Small intestine (tissue), 7 donors: ENCODE measurements around the gene PGAP3. TPM values are rescaled to one million over a fixed set of nuclear protein-coding genes. Genes with fewer than 3 reads are reported as not detected.
A peak's percentile ranks its signal among the peaks of the same experiment; 100 is the strongest.

Experiments
- DNase-seq, 2 donors: peaks; one replicate each; pipeline versions ENCODE4 v3.0.0 to v3.0.0-alpha.2; 2013
- FAIRE-seq: peaks from 2 replicates; lab custom pipeline; 2012; peaks lifted over from hg19 to GRCh38; lab: Jason Lieb, UNC
- H3K27ac ChIP-seq, 3 donors: one replicate each; pipeline ENCODE4 v1.5.1; 2013; ENCODE audit warnings: low read length in 2 of 3, mild to moderate bottlenecking in 2 of 3, control low read depth in 1 of 3, inconsistent platforms in 1 of 3, low read depth in 1 of 3, moderate library complexity in 1 of 3
- H3K27me3 ChIP-seq, 3 donors: one replicate each; pipeline ENCODE4 v1.6.1; 2013; ENCODE audit warnings: low read length in 3 of 3, inconsistent platforms in 1 of 3; ENCODE audit not compliant: control insufficient read depth in 3 of 3, insufficient read depth in 3 of 3
- H3K36me3 ChIP-seq, 3 donors: one replicate each; pipeline ENCODE4 v1.6.1; 2013; ENCODE audit warnings: low read length in 3 of 3, inconsistent platforms in 1 of 3, low read depth in 1 of 3, mild to moderate bottlenecking in 1 of 3, moderate library complexity in 1 of 3; ENCODE audit not compliant: control insufficient read depth in 3 of 3, insufficient read depth in 2 of 3
- H3K4me1 ChIP-seq, 3 donors: one replicate each; pipeline ENCODE4 v1.6.1; 2013; ENCODE audit warnings: low read length in 2 of 3, inconsistent platforms in 1 of 3, low read depth in 1 of 3, mild to moderate bottlenecking in 1 of 3, moderate library complexity in 1 of 3; ENCODE audit not compliant: control insufficient read depth in 3 of 3, insufficient read depth in 2 of 3
- H3K4me3 ChIP-seq, 3 donors: one replicate each; pipeline ENCODE4 v1.5.1; 2013; ENCODE audit warnings: low read length in 3 of 3, control low read depth in 1 of 3, inconsistent platforms in 1 of 3, low read depth in 1 of 3, mild to moderate bottlenecking in 1 of 3, moderate library complexity in 1 of 3
- H3K9me3 ChIP-seq, 2 donors: one replicate each; pipeline ENCODE4 v1.6.1; 2013; ENCODE audit warnings: low read depth in 1 of 2, low read length in 1 of 2; ENCODE audit not compliant: control insufficient read depth in 2 of 2, insufficient read depth in 1 of 2
- WGBS, 3 donors: extraction: QIAGEN DNeasy Blood & Tissue Kit; methylation state at CpG; one replicate each; pipeline ENCODE4 v1.1.7; 2013; 5-methylcytosine and 5-hydroxymethylcytosine counted together
- polyA plus RNA-seq, 4 donors: library from polyadenylated mRNA; stranded (reverse) in 3 of 4; unstranded in 1 of 4; fragments of 200-250 nt in 3 of 4; fragments of 120-200 nt in 1 of 4; gene quantifications; one replicate each; pipeline versions ENCODE4 v1.2.1 to v1.2.3, GENCODE V29; 2013
- donor health status: healthy with polysubstance abuse.
- donor health status: control.
- donor health status: control.
- donor health status: Bipolar disorder and iron deficiency.
- donor health status: healthy.

PGAP3 gene
- polyA plus RNA-seq, 4 donors: 20.6 to 41.1 (median 28.6) TPM

DNA sequence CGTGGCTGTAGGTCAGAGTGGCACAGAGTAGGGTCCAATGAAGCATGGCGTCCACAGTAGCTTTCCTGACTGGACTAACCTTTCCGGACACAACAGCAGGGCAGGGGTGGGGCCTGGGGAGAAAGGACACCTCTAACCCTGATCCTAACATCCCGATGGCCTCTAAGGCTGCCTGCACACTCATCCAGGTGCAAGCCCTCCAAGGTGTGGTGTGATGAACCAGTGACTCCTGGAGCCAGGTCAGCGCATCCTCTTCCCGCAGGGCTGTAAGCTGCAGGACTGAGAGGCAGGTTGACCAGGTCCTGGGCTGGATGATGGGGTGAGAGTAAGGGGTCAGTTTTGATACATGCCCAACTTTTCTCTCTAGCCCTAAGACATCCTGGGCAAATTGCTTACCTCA, 8.9 kb upstream of the PGAP3 start:
- 78 to 83% (median 82%) methylated on average over 6 of the region's 6 CpGs for WGBS, 3 donors
- FAIRE-seq: no peak
- Histone ChIP-seq H3K27ac (no peak overlapping the region), H3K36me3 (peaks cover 0 to 3% (median 0%) of the 10 kb centered on the region in 3 donors), H3K4me1 (peaks cover 3 to 42% (median 6%) of the 10 kb centered on the region in 3 donors), H3K27me3 (no peaks in the 10 kb centered on the region), H3K9me3 (no peaks in the 10 kb centered on the region), H3K4me3 (no peak overlapping the region)
- DNase-seq: no peak

DNA sequence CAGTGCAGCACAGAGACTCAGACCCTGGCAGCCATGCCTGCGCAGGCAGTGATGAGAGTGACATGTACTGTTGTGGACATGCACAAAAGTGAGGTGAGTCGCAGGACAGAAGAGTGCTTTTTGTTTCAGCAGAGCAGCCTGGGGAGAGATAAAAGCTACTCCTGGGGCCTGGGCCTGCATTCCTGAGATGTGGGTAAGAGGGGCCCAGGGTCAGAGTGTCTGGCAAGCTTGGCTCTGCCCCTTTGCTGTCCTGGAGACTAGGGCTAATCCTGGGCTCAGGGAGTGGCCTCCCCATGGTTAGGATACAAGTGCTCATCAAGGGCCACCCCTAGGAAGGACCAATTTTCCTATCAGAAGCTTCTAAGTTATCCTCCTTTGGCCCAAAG, 7.2 kb upstream of the PGAP3 start:
- FAIRE-seq: no peak
- Histone ChIP-seq H3K36me3 (peaks cover 0 to 2% (median 0%) of the 10 kb centered on the region in 3 donors), H3K9me3 (no peaks in the 10 kb centered on the region), H3K27me3 (no peaks in the 10 kb centered on the region), H3K4me3 (no peak overlapping the region), H3K27ac (peak overlapping the region; percentile 27 to 87 (median 61)), H3K4me1 (peaks cover 3 to 41% (median 6%) of the 10 kb centered on the region in 3 donors)
- WGBS, 3 donors: 83 to 89% (median 86%) methylated on average over 2 of the region's 2 CpGs
- DNase-seq: no peak

DNA sequence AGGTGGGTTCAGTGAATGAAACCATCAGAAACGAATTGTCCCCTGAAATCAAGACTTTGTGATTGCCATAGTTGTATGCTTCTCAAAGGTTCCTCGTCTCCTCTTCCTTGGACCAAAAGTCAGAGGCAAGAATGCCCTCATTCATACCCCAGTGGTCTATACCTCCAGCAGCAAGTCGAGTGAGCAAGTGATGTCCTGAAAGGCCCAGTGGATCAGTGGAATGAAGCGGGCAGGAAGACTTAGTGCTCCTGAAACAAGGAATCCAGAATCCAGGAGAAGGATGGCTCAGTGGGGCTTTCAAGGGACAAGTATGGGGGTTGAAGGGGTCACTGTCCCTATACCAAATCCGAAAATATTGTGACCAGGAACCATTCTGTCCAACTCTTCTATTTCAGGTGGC, 6.7 kb upstream of the PGAP3 start:
- Histone ChIP-seq H3K4me3 (no peak overlapping the region), H3K36me3 (peaks cover 0 to 2% (median 0%) of the 10 kb centered on the region in 3 donors), H3K9me3 (no peaks in the 10 kb centered on the region), H3K27ac (peak overlapping the region in 2 of 3 donors; percentile 61 to 87), H3K27me3 (no peaks in the 10 kb centered on the region), H3K4me1 (peaks cover 3 to 41% (median 6%) of the 10 kb centered on the region in 3 donors)
- FAIRE-seq (no peak), DNase-seq (no peak)
- 89 to 94% (median 91%) methylated on average over 5 of the region's 5 CpGs for WGBS, 3 donors

DNA sequence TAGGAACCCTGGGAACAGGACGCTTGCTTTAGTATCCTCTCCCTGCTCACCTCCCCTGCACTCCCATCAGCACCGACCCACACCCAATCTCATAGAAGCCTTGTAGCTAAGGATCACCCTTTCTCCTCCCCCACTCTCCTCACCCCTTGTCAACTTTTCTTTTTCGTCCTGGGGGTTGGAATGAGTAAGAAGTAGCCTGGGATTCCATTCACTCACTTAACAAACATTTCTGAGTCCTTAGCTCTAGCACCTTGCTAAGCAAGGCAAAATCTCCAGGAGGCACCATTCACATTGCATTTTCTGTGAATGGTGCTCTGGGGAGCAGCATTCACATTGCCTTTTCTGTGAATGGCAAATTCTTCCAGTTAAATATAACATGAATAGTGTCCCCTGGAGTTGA, 1.1 kb upstream of the PGAP3 start:
- no peaks in the 10 kb centered on the region for H3K9me3 ChIP-seq
- DNase-seq (no peak), FAIRE-seq (no peak)
- H3K27me3 ChIP-seq: no peaks in the 10 kb centered on the region
- WGBS, 3 donors: 49 to 59% (median 54%) methylated on average over 3 of the region's 3 CpGs
- peaks cover 0 to 17% (median 0%) of the 10 kb centered on the region in 3 donors for H3K36me3 ChIP-seq
- H3K4me1 ChIP-seq: peaks cover 4 to 22% (median 7%) of the 10 kb centered on the region in 3 donors
- peak overlapping the region in 1 of 3 donors; percentile 92 for H3K27ac ChIP-seq
- H3K4me3 ChIP-seq: peak overlapping the region in 1 of 3 donors; percentile 79

DNA sequence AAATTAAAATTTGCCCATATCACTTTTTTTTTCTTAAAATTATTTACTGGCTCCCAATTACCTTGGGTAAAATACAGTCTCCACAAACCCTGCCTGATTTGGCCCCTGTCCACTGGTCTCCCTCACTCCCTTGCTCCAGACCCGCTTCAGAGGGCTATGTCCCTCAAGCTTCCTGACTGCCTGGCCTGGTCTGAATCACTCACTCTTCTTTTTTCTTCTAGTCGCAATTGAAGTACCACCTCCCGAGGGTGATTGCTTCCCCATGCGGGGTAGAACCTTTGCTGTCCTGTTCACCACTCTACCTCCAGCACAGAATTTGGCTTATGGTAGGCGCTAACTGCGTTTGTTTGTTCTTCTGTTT, 598 bp upstream of the PGAP3 start:
- WGBS, 3 donors: 20 to 32% (median 29%) methylated on average over 6 of the region's 6 CpGs
- FAIRE-seq: no peak
- H3K4me1 ChIP-seq: peaks cover 4 to 20% (median 7%) of the 10 kb centered on the region in 3 donors
- H3K4me3 ChIP-seq: peak overlapping the region; percentile 61 to 82 (median 79)
- peaks cover 0 to 21% (median 0%) of the 10 kb centered on the region in 3 donors for H3K36me3 ChIP-seq
- H3K9me3 ChIP-seq: no peaks in the 10 kb centered on the region
- peak in 1 of 2 donors; percentile 48 for DNase-seq
- H3K27me3 ChIP-seq: no peaks in the 10 kb centered on the region
- H3K27ac ChIP-seq: peak overlapping the region; percentile 79 to 97 (median 92)

DNA sequence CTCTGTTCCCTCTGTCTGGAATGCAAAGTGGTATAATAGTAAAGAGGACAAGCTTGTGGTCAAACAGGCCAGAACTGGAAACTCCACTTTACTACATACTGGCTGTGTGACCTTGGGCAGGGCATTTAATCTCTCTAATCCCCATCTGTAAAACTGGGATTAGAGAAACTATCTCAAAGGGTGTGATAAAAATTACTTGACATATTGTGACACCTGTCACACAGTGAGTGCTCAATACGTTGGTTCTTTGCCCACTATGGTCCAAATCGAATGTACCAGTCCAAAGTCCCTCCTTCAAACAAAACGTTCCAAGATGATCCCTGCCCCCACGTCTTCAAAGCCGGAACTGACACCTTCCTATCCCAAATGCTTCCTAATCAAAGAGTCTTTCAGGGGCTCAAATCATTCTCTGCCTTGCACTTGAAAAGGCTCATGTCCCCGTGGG, 734 bp downstream of the PGAP3 start:
- peaks cover 4 to 15% (median 7%) of the 10 kb centered on the region in 3 donors for H3K4me1 ChIP-seq
- peak overlapping the region; percentile 61 to 82 (median 79) for H3K4me3 ChIP-seq
- peak overlapping the region; percentile 79 to 97 (median 92) for H3K27ac ChIP-seq
- no peaks in the 10 kb centered on the region for H3K9me3 ChIP-seq
- H3K36me3 ChIP-seq: peaks cover 0 to 30% (median 0%) of the 10 kb centered on the region in 3 donors
- 14 to 49% (median 21%) methylated on average over 6 of the region's 6 CpGs for WGBS, 3 donors
- FAIRE-seq: no peak
- no peaks in the 10 kb centered on the region for H3K27me3 ChIP-seq
- DNase-seq: peak; percentile 55 to 89

DNA sequence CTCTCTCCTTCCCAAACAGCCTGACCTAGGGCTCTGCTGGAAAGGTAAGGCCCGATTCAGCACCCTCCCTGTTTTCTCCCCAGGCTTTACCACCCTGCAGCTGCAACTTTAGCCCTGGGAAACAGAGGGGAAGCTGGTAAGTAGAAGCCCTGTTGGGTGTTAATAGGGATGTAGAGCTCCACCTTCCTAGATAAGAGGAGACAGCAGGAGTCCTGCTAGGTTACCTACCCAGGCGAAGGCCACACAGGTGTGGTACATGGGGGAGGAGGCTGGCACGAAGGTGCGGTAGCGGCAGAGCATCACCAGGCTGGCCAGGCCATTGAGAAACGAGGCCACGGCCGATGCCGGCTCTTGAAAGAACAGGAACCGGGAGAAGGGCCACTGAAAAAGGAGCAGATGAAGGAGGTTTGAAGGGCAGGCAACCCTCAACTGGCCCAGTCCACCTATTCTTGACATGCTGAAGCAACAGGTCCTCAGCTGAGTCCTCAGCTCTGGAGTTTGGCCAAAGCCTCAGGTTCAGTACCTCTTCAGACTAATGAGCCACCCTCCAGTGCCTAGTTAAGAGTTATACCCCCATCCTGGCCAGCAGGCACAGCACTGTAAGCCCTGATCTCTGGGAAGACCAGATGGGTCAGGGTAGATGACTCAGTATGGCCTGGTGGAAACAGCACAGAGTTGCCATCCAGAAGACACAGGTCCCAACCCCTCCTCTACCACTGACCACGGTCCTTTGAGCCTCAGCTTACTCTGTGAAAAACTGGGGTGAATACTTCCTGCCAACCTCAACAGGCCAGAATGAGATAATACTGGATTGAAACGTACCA, 3.3 kb downstream of the PGAP3 start:
- peaks cover 6 to 34% (median 7%) of the 10 kb centered on the region in 3 donors for H3K4me1 ChIP-seq
- peaks cover 0 to 50% (median 0%) of the 10 kb centered on the region in 3 donors for H3K36me3 ChIP-seq
- DNase-seq (peak in 1 of 2 donors; percentile 52), FAIRE-seq (no peak)
- 66 to 88% (median 71%) methylated on average over 12 of the region's 12 CpGs for WGBS, 3 donors
- no peak overlapping the region for H3K4me3 ChIP-seq
- H3K27ac ChIP-seq: no peak overlapping the region
- H3K27me3 ChIP-seq: no peaks in the 10 kb centered on the region
- H3K9me3 ChIP-seq: no peaks in the 10 kb centered on the region

DNA sequence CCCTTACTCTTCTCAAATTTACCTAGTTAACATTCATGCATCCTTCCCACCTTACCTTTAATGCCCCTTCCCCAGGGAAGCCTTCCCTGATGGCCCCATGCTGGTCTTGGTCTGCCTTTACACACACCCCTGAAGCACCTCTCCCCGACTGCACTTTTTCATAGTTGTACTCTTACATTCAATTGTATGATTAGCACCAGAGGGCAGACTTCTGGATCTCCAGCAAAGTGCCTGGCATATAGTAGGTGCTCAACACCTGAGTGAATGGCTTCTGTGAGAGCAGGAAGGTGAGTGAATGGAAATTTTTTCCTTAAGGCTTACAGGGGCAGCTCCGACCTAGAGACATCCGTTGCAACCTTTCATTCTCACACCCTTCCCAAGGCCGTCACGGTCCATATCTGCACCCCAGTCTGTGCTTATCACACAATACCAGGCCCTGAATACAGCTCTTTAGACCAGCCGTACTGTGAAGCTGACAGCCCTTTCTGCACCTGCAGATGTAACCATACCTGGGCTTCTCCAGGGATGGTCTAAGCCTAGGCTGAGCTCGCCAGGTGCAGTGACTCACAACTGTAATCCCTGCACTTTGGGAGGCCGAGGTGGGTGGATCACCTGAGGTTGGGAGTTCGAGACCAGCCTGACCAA, 4.4 kb downstream of the PGAP3 start:
- no peak overlapping the region for H3K27ac ChIP-seq
- DNase-seq (no peak), FAIRE-seq (no peak)
- no peak overlapping the region for H3K4me3 ChIP-seq
- no peaks in the 10 kb centered on the region for H3K27me3 ChIP-seq
- peaks cover 0 to 57% (median 0%) of the 10 kb centered on the region in 3 donors for H3K36me3 ChIP-seq
- peaks cover 3 to 35% (median 5%) of the 10 kb centered on the region in 3 donors for H3K4me1 ChIP-seq
- no peaks in the 10 kb centered on the region for H3K9me3 ChIP-seq
- 55 to 85% (median 62%) methylated on average over 9 of the region's 9 CpGs for WGBS, 3 donors
